Lower leg skin (tissue), 4 donors: Measurements from ENCODE around the gene CEP295NL. TPM values are rescaled to one million over a fixed set of nuclear protein-coding genes. Genes with fewer than 3 reads are reported as not detected.

ENCODE experiments used
- DNase-seq, 2 donors: peaks; one replicate each; pipeline ENCODE4 v3.0.0-alpha.2; 2019; ENCODE audit warnings: low spot score in 2 of 2
- H3K4me3 ChIP-seq: fragments of 200-600 bp; sonication (generic); 2 replicates; pipeline ENCODE4 v1.5.1; 2017; ENCODE audit warnings: mild to moderate bottlenecking, low read depth; ENCODE audit not compliant: poor library complexity, severe bottlenecking
- CTCF ChIP-seq, 3 donors: fragments of 450-650 bp; IDR thresholded peaks; one replicate each; pipeline ENCODE4 v1.5.1; 2016; ENCODE audit warnings: antibody characterized with exemption in 3 of 3, mild to moderate bottlenecking in 3 of 3, moderate library complexity in 2 of 3
- POLR2A ChIP-seq, 2 donors: fragments of 450-650 bp; IDR thresholded peaks; one replicate each; pipeline ENCODE4 v1.6.1; 2016 to 2017; ENCODE audit warnings: antibody characterized with exemption in 2 of 2, mild to moderate bottlenecking in 1 of 2, moderate library complexity in 1 of 2
- WGBS, 2 donors: methylation state at CpG; one replicate each; pipeline ENCODE4 v1.1.5; 2018; 5-methylcytosine and 5-hydroxymethylcytosine counted together
- intact Hi-C: fragments of 100-400 bp; cut with DNase I; formaldehyde crosslinking; loops from one replicate; pipeline ENCODE4 v1.15.0; 2023; ENCODE audit warnings: low total_unique reads
- total RNA-seq, 4 donors: library from RNA; depleted of rRNA; stranded (reverse); fragments of >200 nt; gene quantifications; one replicate each; pipeline ENCODE4 v1.1.0, GENCODE V29; 2016

CEP295NL gene
- total RNA-seq, 4 donors from 2014 or later = 2.0 to 2.9 (median 2.6) TPM

- WGBS, 2 donors = 0% methylated on average over 7 to 9 of the region's 52 CpGs
- peak within 1 kb of the TSS; percentile 51 for H3K4me3 ChIP-seq
- DNase-seq = peak; percentile 81 to 97
- TF ChIP-seq CTCF (IDR thresholded peaks at IDR 0.05) (no peak), POLR2A (IDR thresholded peaks at IDR 0.05) (peak in 1 of 2 donors; percentile 29)
- intact Hi-C loops = no loop called here
Observed at GRCh38 chr17:78925234-78925633, 22.2 kb upstream of the CEP295NL start, which contains the start of gene TIMP2. Gene TIMP2 (minus strand): TSS chr17:78925387. CDS start chr17:78925088, 299 bp downstream.

- intact Hi-C loops = no loop called here
- 1% methylated on average over 26 to 27 of the region's 64 CpGs for WGBS, 2 donors
- peak overlapping the region; percentile 51 for H3K4me3 ChIP-seq
- DNase-seq = no peak
- TF ChIP-seq CTCF (IDR thresholded peaks at IDR 0.05) (no peak), POLR2A (IDR thresholded peaks at IDR 0.05) (no peak)
Observed at GRCh38 chr17:78924481-78925151, 21.6 kb upstream of the CEP295NL start.

- H3K4me3 ChIP-seq = peak overlapping the region; percentile 51
- intact Hi-C loops = no loop called here
- peak; percentile 76 to 95 for DNase-seq
- TF ChIP-seq POLR2A (IDR thresholded peaks at IDR 0.05) (no peak), CTCF (IDR thresholded peaks at IDR 0.05) (no peak)
- WGBS, 2 donors = 1 to 6% methylated on average over 19 to 27 of the region's 28 CpGs
Observed at GRCh38 chr17:78923660-78924453, 20.9 kb upstream of the CEP295NL start.

- TF ChIP-seq CTCF (IDR thresholded peaks at IDR 0.05) = no peak
- TF ChIP-seq POLR2A (IDR thresholded peaks at IDR 0.05) = no peak
- no peak for DNase-seq
- intact Hi-C loops = no loop called here
- no peak overlapping the region for H3K4me3 ChIP-seq
- WGBS, 2 donors = 38 to 50% methylated on average over 10 to 13 of the region's 13 CpGs
Observed at GRCh38 chr17:78922816-78923498, 20.0 kb upstream of the CEP295NL start.

GRCh38 chr17:78921437-78921971, 18.5 kb upstream of the CEP295NL start:
- no peak overlapping the region for H3K4me3 ChIP-seq
- intact Hi-C loops = no loop called here
- TF ChIP-seq POLR2A (IDR thresholded peaks at IDR 0.05) = no peak
- no peak for TF ChIP-seq CTCF (IDR thresholded peaks at IDR 0.05)
- WGBS, 2 donors = 37% methylated on average over 8 of the region's 8 CpGs
- DNase-seq = no peak
